ENCODE data around the gene MACROH2A2.
"Not testable (repeated sequence)": the region's sequence is repeated elsewhere in the genome, so short reads cannot be mapped to it uniquely, and the experiment has no call there.

Gene MACROH2A2
- 4.9 reads per million, percentile 19 among the genes with 10 or more reads in this experiment for total RNA-seq

DNA sequence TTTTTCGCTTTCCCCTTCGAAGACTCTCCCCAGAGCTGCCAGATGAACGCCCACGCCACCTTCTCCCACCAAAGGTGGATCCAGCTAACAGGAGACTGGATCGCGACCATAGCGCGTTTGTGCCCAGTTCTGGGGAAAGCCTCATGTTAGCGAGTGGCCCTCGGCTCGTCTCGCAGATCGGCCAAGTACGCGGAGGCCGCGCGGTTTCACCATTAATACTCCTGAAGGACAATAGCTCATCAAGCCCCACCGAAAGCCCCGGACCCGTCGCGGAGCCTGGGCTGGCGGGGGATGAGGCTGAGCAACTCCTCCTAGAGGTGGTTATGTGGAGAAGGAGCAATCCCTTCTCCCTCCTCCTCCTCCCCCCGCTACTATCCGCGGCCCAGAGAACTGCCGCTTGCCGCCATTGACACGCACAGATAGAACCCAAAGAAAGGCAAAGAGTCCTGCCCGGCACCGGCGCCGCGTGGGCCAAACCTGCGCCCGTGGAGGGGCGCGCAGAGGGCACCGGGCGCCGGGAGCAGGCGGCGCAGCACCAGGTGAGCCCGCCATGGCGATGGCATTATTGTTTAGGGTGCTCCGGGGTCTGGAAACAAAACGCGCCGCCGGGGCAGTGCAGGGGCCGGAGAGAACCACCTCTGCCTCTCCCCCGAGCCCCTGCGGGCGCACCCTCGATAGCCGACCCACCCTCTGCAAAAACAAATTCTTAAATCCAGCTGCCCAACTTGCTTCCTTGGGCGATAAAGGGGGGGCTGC lies at the start of gene MACROH2A2:
TSS of gene MACROH2A2 (plus strand) at position 385 of the 756 bp plus-strand sequence. CDS start 22,813 bp downstream, outside the sequence.
- no peak for DNase-seq

DNA sequence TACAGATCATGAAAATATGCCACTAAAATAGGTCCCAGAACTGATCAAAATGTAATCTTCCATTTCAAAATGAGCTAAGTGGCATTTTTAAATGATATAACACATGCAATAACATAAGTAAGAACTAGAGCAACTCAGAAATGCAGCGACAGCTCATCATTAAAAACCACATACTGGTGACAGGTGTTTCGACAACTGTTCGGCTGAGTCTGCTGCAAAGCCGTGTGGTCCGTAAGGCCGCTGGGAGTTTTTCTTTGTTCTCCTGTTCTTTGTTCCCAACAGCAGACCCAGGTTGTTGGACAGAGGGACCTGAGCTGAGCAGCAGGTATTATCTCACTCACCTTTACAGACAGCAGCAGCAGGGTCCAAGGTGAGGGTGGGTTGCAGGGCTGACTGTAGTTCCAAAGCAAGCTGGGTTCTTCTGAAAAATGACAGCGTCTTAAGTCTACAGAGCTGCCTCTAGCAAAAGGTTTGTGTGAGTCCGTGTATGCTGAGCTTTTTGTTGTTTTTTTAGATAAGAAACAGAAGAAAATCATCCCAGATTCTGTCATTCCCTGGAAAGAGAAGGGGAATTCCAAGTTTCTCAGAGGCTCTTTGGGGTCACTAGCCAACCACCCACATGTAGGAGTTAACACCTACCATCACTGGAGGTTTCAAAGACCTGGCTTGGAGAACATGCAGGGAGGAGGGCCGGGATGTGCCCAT lies 45.4 kb upstream of the MACROH2A2 start:
- DNase-seq = no peak

DNA sequence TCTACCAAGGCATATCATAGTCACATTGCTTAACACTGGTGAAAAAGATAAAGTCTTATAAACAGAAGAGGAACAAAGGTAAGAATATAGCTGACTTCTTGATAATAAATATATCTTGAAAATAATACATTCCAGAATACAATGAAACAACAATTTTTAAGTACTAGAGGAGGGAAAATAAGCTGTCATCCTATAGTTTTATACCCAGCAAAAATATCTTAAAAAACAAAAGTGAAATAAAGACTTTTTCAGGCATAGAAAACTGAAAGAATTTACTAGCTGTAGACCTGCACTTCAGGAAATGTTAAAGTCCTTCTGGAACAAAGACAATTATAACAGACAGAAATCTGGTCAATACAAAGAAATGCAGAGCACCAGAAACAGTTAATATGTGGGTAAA lies 21.4 kb upstream of the MACROH2A2 start:
- no peak for DNase-seq

DNA sequence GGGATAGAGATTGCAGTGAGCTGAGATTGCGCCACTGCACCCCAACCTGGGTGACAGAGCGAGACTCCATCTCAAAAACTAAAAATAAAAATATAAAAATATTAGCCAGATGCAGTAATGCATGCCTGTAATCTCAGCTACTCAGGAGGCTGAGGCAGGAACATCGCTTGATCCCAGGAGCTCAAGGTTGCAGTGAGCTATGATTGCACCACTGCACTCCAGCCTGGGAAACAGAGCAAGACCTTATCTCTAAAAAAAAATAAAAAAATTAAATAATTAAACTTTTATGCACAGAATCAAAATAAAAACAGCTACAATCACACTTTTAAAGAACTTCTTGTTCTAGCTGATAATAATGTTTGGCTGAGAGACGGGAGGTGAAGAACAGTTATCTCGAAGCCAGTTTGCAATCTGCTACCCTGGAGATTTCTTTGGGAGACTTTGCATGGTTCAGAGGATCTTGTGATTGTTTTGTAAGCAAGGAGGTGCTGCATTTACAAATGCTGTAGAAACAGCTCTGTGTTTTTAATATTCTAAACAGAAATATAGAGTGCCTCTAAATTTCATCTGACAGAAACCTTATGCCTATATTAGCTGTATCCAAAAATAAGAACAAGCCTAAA lies 19.9 kb upstream of the MACROH2A2 start:
- DNase-seq = no peak

DNA sequence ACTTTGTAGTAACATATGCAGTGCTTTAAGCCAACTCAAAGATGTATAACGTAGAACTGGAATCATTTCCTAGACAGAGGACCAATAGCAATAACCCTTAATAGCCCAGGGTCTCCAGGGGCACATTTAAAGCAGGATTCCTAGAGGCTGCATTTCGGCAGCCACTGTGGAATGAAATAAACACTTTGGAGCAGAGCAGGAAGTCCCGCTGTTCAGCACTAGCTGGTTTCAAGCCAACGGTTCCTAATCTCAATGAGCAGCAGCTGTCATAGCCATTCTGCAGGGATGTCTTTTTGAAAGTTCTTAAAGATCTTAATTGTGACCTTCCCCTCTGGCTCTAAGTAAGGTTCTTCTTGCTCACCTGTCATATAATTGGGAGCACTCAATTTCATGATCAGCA lies 18.4 kb upstream of the MACROH2A2 start:
- DNase-seq = no peak

DNA sequence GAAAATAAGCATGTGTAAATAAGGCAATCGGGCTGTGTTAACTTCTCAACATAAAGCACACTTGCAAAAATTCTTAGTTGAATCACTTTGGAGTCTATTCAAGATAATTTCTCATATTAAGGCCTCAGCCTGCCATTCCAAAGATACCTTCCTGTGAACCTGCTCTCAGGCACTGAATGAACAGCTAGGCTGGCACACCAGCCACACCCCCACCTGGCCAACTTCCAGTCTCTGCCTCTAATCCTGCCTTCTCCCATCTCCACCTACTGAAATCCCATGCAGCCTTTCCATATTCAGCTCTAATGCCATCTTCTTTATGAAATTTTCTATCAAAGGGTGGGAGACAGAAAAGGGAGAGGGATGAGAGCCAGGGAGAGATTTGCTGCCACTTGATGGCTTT lies 17.1 kb upstream of the MACROH2A2 start:
- DNase-seq = no peak

DNA sequence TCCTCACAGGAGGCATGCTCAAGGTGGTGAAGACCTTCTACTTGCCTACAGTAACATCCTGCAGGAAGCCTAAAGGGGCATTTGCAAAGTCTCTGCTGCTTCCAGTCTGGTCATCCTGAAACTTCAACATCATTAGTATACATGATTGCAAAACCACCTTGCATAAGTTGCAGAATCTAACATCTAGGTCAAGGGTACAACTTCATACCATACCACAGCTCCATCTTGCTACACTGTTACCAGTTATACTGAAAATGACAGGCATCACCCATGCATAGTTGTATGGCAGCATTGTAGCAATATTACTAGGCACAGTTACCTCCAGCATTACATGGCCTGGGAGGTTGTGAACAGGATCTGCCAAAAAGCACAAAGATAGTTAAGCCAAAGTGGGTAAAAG lies 13.7 kb upstream of the MACROH2A2 start:
- no peak for DNase-seq

DNA sequence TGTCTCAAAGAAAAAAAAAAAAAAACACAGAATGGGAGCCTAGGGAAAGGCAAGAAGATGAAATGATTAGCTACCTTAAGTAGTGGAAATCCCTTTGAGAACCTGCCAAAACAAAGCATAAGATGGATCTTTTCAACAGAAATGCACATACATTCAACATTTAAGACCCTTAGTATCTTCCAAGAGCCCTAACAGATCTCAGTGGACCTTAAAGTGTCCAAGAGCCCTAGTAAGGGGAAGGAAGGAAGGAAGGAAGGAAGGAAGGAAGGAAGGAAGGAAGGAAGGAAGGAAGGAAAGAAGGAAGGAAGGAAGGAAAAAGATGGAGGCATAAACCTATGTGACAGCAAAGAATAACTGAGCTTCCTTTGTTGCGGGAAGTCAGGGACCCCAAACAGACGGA lies 11.6 kb upstream of the MACROH2A2 start:
- no peak for DNase-seq

DNA sequence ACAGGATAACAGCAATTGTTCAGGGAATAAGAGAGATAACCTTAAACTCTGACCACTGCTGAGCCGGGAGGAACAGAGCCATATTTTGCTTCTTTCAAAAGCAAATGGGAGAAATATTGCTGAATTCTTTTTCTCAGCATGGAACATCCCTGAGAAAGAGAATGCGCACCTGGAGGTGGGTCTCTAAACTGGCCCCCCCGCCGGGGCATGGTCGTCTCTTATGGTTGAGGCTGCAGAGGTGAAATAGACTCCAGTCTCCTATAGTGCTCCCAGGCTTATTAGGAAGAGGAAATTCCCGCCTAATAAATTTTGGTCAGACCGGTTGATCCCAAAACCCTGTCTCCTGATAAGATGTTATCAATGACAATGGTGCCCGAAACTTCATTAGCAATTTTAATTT lies 10.9 kb upstream of the MACROH2A2 start:
- DNase-seq = not testable (repeated sequence)

DNA sequence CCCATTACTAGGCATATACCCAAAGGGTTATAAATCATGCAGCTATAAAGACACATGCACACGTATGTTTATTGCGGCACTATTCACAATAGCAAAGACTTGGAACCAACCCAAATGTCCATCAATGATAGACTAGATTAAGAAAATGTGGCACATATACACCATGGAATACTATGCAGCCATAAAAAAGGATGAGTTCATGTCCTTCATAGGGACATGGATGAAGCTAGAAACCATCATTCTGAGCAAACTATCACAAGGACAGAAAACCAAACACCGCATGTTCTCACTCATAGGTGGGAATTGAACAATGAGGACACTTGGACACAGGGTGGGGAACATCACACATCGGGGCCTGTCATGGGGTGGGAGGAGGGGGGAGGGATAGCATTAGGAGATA lies 5.6 kb upstream of the MACROH2A2 start:
- DNase-seq = not testable (repeated sequence)

DNA sequence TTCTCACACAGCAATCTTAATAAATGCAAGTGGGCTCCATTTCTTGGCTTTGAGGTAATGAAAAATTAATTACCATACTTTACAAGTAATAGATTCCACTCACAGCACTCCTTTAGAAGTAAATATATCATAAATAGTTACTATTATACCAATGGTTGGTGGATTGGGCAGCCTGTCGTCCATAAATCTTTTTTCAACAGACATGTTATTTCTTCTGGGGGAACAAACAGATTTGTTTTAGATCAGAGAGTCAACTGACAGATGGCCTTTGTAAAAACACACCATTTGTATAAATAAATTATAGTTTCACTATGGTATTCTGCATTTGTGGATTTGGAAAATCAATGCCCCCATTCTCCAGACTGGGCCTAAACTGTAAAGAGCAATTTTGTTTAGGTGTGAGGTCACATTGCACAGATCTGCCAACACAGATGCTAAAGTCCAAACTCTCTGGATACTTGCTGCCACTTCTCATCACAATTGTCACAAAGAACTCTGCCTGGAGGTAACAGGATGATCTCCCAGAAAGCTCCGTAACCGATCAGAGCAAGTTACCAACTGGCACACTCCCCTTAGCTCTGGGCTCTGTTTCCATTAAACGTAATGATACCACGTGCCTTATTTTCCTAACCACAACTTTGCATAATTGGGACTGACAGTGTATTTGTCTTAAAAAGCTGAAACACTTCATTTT lies 4.5 kb upstream of the MACROH2A2 start:
- no peak for DNase-seq

DNA sequence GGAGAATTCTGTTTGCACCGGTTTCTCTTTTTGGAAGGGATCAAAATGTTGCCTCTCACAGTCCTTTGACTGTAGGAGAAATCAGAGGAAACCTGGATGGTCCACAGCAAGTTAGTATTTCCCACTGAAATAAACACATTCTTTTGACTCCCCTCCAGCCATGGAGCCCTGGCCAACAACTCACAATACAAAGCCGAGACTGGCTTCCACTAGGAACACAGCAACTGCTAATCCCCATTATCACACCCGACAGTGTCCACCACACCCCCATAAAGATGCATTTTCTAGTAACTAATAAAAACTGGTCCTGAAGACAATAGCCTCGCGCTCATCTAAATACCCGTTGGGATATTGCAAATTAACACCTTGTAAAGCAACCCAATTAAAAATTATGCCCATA lies 798 bp upstream of the MACROH2A2 start:
- no peak for DNase-seq

DNA sequence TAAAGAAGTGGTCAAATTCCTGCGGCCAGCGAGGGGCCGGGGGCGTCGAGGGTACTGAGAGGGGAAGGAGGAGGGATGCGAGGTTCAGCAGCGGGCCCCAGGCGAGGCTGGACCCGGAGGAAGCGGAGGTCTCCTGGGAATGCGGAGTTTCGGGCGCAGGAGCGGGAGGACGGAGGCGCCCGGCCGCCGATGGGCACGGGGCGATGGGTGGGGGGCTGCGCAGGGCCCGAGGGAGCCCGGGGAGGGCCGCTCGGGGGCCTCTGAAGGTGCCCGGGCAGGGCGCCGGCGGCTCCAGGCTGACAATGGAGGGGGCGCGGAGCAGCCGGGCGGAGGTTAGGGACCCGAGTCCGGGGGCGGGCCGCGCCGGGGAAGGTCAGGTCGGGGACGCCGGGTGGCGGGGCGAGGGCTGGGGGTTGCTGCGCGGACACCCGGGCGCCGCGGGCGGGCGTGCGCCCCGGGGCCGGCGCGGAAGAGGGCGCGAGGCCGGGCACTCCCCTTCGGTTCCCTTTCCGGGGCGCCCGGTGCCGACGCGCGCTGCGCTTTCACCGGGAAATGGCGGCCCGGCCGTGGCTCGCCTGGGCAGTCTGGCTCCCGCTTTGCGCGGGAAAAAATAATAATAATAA lies 683 bp downstream of the MACROH2A2 start:
- no peak for DNase-seq

DNA sequence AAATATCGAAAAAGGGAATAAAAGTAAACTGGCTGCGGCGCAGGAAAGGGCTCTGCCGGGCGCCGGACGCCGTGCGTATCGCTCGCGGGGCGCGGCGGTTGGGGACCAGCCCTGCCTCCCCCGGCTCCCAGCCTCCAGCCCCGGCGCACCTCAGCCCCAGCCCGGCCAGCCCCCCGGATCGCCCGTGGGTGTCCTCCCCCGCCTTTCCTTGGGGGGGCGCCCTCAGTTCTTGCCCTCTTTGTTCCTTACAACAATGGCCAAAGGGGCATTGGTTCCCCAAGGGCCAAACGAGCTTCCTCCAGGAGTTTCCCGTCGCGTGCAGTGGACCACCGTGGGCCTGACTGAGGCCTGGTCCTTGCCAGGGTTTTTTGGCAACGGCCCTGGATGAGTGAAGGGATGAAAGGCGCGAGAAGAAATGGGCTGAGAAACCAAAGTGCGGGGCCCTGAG lies 1.2 kb downstream of the MACROH2A2 start:
- no peak for DNase-seq

DNA sequence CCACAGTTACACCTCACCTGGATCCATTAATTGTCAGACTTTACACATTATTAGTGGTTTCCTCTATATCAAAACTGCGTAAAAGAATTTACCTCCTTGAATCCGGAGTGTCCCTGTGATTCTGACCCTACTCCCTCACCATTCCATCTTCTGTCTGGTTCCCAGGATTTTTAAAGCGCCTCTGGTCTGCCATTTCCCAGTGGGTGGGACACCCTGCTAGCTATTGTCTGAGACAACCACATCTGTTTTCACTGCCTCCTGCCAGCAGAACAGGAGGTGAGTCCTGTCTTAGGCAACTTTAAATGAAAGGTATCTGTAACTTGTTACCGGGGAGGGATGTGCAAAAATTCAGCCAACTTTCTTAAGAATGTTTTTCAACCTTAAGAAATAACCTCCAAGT lies 2.3 kb downstream of the MACROH2A2 start:
- no peak for DNase-seq

DNA sequence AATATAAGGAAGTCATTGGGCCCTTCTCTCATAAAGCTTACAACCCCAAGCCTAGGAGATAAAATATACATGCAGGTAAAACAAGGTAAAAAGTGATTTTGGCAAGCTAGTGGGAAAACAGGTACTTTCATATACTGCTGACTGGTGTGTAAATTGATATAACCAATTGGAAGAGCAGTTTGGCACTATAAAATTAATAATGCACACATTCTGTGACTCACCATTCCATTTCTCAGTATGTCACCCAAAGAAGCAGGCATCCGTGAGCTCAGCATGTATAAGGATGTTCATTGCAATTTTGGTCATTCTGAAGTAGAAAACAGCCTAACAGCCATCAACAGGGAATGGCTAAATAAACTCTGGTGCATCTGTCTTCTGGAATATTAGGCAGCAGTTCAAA lies 2.9 kb downstream of the MACROH2A2 start:
- no peak for DNase-seq

DNA sequence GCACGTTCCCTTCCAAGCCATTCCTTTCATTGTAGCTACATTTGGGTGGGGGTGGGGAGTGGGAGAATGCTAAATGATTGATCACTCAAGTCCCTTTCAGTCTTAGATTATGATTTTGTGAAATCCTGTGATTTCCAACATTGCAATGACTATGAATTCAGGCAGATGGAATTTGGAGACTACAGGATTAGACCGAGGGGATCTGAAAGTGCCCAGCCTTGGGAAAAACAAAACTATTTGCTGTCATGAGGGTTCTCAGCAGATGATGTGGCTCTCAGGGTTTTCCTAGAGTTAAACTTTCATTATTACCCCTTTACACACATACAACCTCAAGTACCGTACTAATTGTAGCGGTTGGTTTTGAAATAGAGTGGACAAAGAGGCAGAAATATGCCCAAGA lies 4.7 kb downstream of the MACROH2A2 start:
- no peak for DNase-seq

DNA sequence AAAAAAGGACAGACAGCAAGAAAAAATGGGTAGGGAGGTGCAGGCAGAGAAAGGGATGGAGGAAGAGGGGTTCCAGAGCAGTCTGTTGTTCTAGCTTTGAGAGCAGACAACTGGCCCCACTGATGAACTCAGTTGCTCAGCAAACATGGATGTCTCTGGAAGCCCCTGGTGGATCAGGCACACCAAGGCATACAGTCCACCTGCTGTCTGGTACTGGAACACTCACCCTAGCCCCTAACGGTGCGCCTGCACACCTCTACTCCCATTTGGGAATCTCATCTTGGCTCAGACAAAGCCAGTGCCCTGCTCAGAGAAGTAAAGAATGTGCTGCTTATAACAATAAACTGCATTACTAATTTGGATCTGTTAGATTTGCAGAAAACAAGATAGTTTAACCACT lies 7.7 kb downstream of the MACROH2A2 start:
- no peak for DNase-seq

DNA sequence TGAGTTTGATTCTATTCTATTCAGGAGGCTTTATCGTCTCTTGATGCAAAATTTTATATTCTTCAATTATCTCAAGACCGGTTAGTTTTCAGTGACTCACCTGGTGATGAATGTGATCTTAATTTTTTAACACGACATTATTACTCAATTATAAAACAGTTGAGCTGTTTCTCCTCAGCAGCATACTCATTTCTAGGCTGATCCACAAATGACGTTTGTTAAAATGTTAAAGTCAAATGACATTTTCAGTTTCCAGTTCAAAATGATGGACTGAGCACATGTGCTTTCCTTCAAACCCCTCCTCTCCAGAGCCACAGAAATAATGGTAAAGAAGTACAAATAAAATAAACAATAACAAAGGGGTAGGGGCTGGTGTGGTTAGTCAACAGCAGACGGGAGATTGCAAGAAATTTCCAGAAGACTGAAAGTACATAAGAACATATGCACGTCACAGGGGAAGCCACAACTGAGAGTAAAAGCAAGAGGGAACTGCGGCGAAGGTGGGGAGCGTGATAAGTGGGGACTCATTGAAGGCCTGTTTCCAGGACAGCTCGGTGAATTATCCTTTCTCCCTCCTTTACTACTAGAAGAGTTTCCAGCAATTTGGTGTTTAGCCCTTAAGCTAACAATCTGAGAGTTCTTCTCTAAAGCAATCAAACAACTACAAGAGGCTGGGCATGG lies 10.9 kb downstream of the MACROH2A2 start:
- no peak for DNase-seq

DNA sequence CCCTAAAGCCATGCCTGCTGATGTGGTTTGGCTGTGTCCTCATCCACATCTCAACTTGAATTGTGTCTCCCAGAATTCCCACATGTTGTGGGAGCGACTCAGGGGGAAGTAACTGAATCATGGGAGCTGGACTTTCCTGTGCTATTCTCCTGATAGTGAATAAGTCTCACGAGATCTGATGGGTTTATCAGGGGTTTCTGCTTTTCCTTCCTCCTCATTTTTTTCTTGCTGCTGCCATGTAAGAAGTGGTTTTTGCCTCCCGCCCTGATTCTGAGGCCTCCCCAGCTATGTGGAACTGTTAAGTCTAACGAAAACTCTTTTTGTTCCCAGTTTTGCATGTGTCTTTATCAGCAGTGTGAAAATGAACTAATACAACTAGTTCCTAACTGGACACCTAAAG lies 11.8 kb downstream of the MACROH2A2 start:
- DNase-seq = no peak

DNA sequence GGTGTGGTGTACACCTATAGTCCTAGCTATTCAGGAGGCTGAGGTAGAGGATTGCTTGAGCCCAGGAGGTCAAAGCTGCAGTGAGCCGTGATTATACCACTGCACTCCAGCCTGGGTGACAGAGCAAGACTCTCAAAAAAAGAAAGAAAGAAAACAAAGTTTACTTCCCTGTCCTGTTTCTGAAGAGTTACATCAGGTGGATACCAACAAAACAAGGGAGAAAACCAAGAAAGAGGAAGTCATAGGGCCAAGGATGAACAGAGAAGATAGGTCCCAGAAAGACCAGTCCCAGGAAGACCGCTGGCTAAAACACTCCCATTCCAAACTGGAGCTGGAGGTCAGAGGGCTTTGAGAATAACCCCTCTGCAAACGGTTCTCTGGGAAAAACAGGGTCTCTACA lies 13.5 kb downstream of the MACROH2A2 start:
- no peak for DNase-seq

DNA sequence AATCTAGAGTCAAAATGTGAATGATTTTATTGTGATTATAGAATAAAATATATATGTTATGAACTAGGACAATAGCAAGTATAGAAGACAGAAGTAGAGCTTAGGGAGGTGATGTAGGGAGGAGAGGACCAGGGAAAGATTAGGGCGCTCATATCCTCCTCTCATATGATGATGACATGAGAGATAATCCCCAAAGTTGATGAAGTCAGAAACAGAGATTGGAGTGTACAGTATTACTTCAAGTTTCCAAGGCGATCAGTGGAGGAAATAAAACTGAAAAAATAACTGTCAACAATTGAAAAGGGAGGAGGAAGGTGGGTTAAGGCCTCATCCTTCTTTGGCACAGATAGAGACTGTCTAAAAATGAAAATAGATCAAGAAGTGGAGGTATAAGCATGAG lies 14.9 kb downstream of the MACROH2A2 start:
- no peak for DNase-seq
